Body of pancreas (tissue), 4 donors: Measurements from ENCODE around the gene PTPRM. TPM values are rescaled to one million over a fixed set of nuclear protein-coding genes. Genes with fewer than 3 reads are reported as not detected.

Experiments used
- ATAC-seq: fragments of 150-250 bp; one replicate; pipeline ENCODE4 v1.9.1; 2016
- DNase-seq, 4 donors: peaks; one replicate each; pipeline ENCODE4 v3.0.0-alpha.2; 2019
- H3K27ac ChIP-seq, 4 donors: fragments of 200-600 bp; sonication (generic); 1 replicate in 3 of 4; 2 replicates in 1 of 4; pipeline versions ENCODE4 v1.5.1 to v1.6.1; 2016 to 2019; ENCODE audit warnings: mild to moderate bottlenecking in 1 of 4, mixed read lengths in 1 of 4, moderate library complexity in 1 of 4
- H3K27me3 ChIP-seq, 2 donors: fragments of 200-600 bp; sonication (generic); one replicate each; pipeline ENCODE4 v1.6.0; 2016; ENCODE audit warnings: mild to moderate bottlenecking in 1 of 2
- H3K36me3 ChIP-seq, 2 donors: fragments of 200-600 bp; sonication (generic); replicated peaks in 1 of 2; 2 replicates each; pipeline ENCODE4 v1.5.1; 2016; ENCODE audit warnings: low read depth in 2 of 2; ENCODE audit not compliant: insufficient read depth in 1 of 2
- H3K4me1 ChIP-seq: fragments of 200-600 bp; sonication (generic); one replicate; pipeline ENCODE4 v1.6.0; 2016
- H3K4me3 ChIP-seq, 2 donors: fragments of 200-600 bp; sonication (generic); 1 replicate in 1 of 2; 2 replicates in 1 of 2; pipeline ENCODE4 v1.5.1; 2016 to 2019
- H3K9me3 ChIP-seq, 3 donors: fragments of 200-600 bp; sonication (generic); 1 replicate in 2 of 3; 2 replicates in 1 of 3; pipeline ENCODE4 v1.5.1; 2016
- POLR2A ChIP-seq, 3 donors: fragments of 450-650 bp; IDR thresholded peaks; one replicate each; pipeline ENCODE4 v1.6.1; 2016; ENCODE audit warnings: antibody characterized with exemption in 3 of 3, mild to moderate bottlenecking in 2 of 3
- WGBS, 2 donors: methylation state at CpG; one replicate each; pipeline ENCODE4 v1.1.5; 2017; 5-methylcytosine and 5-hydroxymethylcytosine counted together
- intact Hi-C: fragments of 100-400 bp; cut with DNase I; formaldehyde crosslinking; loops from one replicate; pipeline ENCODE4 v1.15.1; 2023
- total RNA-seq, 2 donors: library from RNA; depleted of rRNA; stranded (reverse); fragments of >200 nt; gene quantifications; one replicate each; pipeline ENCODE4 v1.1.0, GENCODE V29; 2016
- TF ChIP-seq, protein P1 (sequence below), 7 experiments: fragments of 450-650 bp in 4 of 7; fragments of 200-600 bp in 3 of 7; sonication (generic) in 3 of 7; IDR thresholded peaks; one replicate each; pipeline ENCODE4 v1.5.1; 2016 to 2019; ENCODE audit warnings: antibody characterized with exemption in 7 of 7

PTPRM gene
- total RNA-seq, 2 donors from 2014 or later, result 38.2 to 48.0 TPM

DNA sequence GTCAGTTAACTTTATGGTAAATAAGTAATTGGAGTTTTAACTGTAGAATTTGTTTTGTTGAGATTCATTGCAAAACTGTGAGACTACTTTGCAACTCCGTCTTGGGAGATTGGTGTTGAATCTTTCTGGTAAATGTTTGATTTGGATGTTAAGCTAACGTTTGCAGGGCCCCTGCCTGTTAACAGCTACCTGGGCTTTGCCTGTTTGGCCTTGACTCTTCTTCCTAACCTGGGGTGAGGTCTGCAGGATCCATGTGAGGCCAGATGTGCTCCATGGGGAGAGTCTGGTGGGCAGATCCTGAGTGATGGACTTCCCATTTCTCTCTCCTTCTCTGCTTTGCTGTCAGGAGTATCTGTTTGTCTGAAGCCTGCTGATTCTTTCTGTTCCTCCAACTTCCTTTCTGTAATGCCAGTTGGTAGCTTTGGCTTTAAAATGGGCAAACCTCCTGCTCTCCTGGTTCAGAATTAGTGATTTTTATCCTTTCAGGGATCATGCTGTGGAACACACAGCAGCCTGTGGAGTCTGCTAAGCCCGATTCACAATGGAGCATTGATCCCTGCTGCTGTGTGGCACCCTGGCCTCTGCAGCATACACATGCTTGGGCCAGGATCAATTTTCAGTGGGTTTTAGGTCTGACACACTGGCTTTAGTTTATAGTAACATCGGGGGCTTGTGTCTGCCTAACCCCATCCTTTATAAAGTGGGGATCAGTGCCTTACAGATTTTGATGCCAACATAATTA lies 36.3 kb downstream of the PTPRM start:
- no peaks in the 10 kb centered on the region for H3K9me3 ChIP-seq
- H3K36me3 ChIP-seq, result no peaks in the 10 kb centered on the region
- 41 to 48% methylated on average over 4 of the region's 4 CpGs for WGBS, 2 donors
- H3K4me1 ChIP-seq, result peaks cover 4% of the 10 kb centered on the region
- no peak overlapping the region for H3K27ac ChIP-seq
- DNase-seq (no peak), ATAC-seq (no peak)
- TF ChIP-seq, protein P1, sequence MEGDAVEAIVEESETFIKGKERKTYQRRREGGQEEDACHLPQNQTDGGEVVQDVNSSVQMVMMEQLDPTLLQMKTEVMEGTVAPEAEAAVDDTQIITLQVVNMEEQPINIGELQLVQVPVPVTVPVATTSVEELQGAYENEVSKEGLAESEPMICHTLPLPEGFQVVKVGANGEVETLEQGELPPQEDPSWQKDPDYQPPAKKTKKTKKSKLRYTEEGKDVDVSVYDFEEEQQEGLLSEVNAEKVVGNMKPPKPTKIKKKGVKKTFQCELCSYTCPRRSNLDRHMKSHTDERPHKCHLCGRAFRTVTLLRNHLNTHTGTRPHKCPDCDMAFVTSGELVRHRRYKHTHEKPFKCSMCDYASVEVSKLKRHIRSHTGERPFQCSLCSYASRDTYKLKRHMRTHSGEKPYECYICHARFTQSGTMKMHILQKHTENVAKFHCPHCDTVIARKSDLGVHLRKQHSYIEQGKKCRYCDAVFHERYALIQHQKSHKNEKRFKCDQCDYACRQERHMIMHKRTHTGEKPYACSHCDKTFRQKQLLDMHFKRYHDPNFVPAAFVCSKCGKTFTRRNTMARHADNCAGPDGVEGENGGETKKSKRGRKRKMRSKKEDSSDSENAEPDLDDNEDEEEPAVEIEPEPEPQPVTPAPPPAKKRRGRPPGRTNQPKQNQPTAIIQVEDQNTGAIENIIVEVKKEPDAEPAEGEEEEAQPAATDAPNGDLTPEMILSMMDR (IDR thresholded peaks at IDR 0.05), result no peak
- no peak for TF ChIP-seq POLR2A (IDR thresholded peaks at IDR 0.05)
- no peaks in the 10 kb centered on the region for H3K27me3 ChIP-seq
- intact Hi-C loops, result no loop called here
- no peak overlapping the region for H3K4me3 ChIP-seq

DNA sequence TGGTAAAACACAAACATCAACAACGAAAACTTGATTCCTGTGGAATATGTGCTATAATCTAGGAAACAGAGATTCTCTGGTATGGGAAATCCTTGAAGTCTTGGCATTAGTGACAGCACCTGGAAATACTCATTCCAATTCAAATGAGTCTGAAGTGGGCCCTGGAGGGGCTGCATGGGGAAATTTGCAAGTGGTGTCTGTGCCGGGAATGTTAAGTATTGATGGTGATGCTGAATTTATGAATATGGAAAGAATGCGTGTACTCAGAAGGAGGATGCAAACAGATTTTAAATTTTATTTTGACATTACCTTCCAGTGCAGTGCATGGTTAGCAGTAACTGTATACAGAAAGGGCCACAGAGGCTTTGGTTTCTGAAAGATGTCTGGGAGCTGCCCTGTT lies 37.2 kb downstream of the PTPRM start:
- Histone ChIP-seq H3K4me3 (no peak overlapping the region), H3K9me3 (no peaks in the 10 kb centered on the region), H3K36me3 (no peaks in the 10 kb centered on the region), H3K27me3 (no peaks in the 10 kb centered on the region), H3K27ac (no peak overlapping the region), H3K4me1 (peaks cover 4% of the 10 kb centered on the region)
- WGBS, 2 donors, result 78 to 92% methylated on average over 3 of the region's 3 CpGs
- intact Hi-C loops, result no loop called here
- ATAC-seq, result no peak
- no peak for TF ChIP-seq POLR2A (IDR thresholded peaks at IDR 0.05)
- TF ChIP-seq, protein P1 (IDR thresholded peaks at IDR 0.05), result no peak
- DNase-seq, result no peak

DNA sequence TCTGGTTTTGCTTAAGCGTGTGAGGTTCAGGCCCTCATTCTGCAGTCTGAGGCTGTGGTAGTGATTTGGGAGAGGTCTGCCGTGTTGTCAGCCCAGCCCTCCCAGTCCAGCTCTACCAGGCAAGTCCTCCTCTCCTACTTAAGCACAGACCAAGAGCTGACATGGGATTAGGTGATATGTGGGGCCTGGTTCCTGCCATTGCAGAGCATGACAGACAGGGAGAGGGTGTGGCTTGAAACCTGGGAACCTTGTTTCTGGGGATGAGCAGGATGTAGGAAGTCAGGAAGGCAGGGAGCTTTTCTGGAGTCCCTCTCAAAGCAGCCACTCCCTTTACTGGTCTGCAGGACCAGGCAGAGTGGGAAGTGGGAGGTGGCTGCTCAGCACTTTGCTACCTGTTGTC lies 38.6 kb downstream of the PTPRM start:
- Histone ChIP-seq H3K4me1 (peaks cover 4% of the 10 kb centered on the region), H3K9me3 (no peaks in the 10 kb centered on the region), H3K27ac (no peak overlapping the region), H3K4me3 (no peak overlapping the region), H3K27me3 (no peaks in the 10 kb centered on the region), H3K36me3 (no peaks in the 10 kb centered on the region)
- 95 to 96% methylated on average over 2 of the region's 2 CpGs for WGBS, 2 donors
- intact Hi-C loops, result no loop called here
- no peak for DNase-seq
- ATAC-seq, result no peak
- TF ChIP-seq, protein P1 (IDR thresholded peaks at IDR 0.05), result no peak
- no peak for TF ChIP-seq POLR2A (IDR thresholded peaks at IDR 0.05)

DNA sequence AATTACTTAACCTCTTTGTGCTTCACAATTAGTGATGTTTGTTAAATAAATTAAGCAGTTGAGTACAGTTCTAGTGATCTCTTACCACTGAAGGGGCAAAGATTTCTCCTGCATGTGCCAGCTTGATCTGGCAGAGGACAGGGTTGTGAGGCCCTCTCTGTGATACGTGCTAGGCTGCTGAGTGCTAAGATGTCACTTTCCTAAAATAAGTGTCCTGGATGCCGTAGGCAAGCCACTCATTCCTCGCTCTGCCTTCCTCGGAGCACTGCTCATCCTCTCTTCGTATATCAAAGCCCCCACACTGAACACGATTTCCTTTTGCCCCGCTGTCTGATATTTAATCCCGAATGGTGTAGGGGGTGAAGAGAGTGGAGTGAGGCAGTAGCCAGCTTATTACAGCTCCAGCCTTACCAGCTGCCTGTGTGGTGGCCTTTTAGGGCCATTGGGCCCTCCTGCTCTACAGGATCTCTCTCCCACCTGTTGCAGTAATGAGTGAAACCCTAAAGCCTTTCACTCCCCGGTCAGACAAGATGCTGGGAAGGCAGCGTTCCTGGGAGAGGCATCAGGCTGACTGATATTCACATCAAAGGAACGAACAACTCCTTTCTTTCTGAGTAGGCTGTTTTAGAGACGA lies 40.5 kb downstream of the PTPRM start:
- DNase-seq (no peak), ATAC-seq (no peak)
- Histone ChIP-seq H3K9me3 (no peaks in the 10 kb centered on the region), H3K27ac (no peak overlapping the region), H3K4me1 (peaks cover 4% of the 10 kb centered on the region), H3K36me3 (no peaks in the 10 kb centered on the region), H3K27me3 (no peaks in the 10 kb centered on the region), H3K4me3 (no peak overlapping the region)
- intact Hi-C loops, result no loop called here
- 88 to 94% methylated on average over 12 of the region's 12 CpGs for WGBS, 2 donors
- no peak for TF ChIP-seq POLR2A (IDR thresholded peaks at IDR 0.05)
- TF ChIP-seq, protein P1 (IDR thresholded peaks at IDR 0.05), result no peak

GRCh38 chr18:7608174-7608550 lies 41.0 kb downstream of the PTPRM start:
- ATAC-seq, result no peak
- H3K27ac ChIP-seq, result no peak overlapping the region

More at GRCh38 chr18:7608174-7608550, 41.0 kb downstream of the PTPRM start:
- TF ChIP-seq POLR2A (IDR thresholded peaks at IDR 0.05), result no peak
- TF ChIP-seq, protein P1 (IDR thresholded peaks at IDR 0.05), result no peak
- Histone ChIP-seq H3K4me1 (peaks cover 4% of the 10 kb centered on the region), H3K27me3 (no peaks in the 10 kb centered on the region), H3K36me3 (no peaks in the 10 kb centered on the region), H3K9me3 (no peaks in the 10 kb centered on the region), H3K4me3 (no peak overlapping the region)
- intact Hi-C loops, result no loop called here
- WGBS, 2 donors, result 52 to 56% methylated on average over 1 of the region's 1 CpG
- no peak for DNase-seq
